Mesenchymal stem cell (in vitro differentiated cells and primary cell): Measurements from ENCODE around the gene CRYZ.
A peak's percentile ranks its signal among the peaks of the same experiment; 100 is the strongest.
"Not testable (repeated sequence)": the region's sequence is repeated elsewhere in the genome, so short reads cannot be mapped to it uniquely, and the experiment has no call there.

Experiments
- DNase-seq: peaks from one replicate; pipeline ENCODE4 v3.0.0-alpha.2; 2013
- H2AFZ ChIP-seq: one replicate; pipeline ENCODE4 v1.6.1; 2013; ENCODE audit warnings: low read depth, mild to moderate bottlenecking, control low read depth, inconsistent platforms, low read length, moderate library complexity
- H2AK5ac ChIP-seq: 2 replicates; pipeline ENCODE4 v1.6.1; 2013; ENCODE audit warnings: low read length, moderate library complexity, mild to moderate bottlenecking, inconsistent platforms; ENCODE audit not compliant: severe bottlenecking
- H2BK120ac ChIP-seq: one replicate; pipeline ENCODE4 v1.6.1; 2013; ENCODE audit warnings: low read depth, mild to moderate bottlenecking, inconsistent platforms, low read length, moderate library complexity
- H2BK12ac ChIP-seq, 2 experiments: one replicate each; pipeline ENCODE4 v1.6.1; 2013; ENCODE audit warnings: inconsistent platforms in 2 of 2, low read length in 2 of 2, mild to moderate bottlenecking in 2 of 2, moderate library complexity in 2 of 2, control low read depth in 1 of 2
- H2BK15ac ChIP-seq: one replicate; pipeline ENCODE4 v1.6.1; 2013; ENCODE audit warnings: mild to moderate bottlenecking, low read depth, inconsistent platforms; ENCODE audit not compliant: poor library complexity, severe bottlenecking
- H2BK5ac ChIP-seq: 2 replicates; pipeline ENCODE4 v1.6.1; 2013; ENCODE audit warnings: low read depth, mild to moderate bottlenecking, low read length, control low read depth, inconsistent platforms; ENCODE audit not compliant: poor library complexity, severe bottlenecking
- H3K14ac ChIP-seq, 2 experiments: one replicate each; pipeline ENCODE4 v1.6.1; 2013; ENCODE audit warnings: inconsistent platforms in 2 of 2, low read length in 2 of 2, control low read depth in 1 of 2, mild to moderate bottlenecking in 1 of 2, moderate library complexity in 1 of 2
- H3K18ac ChIP-seq, 2 experiments: one replicate each; pipeline ENCODE4 v1.6.1; 2013; ENCODE audit warnings: inconsistent platforms in 2 of 2, low read length in 2 of 2, control low read depth in 1 of 2, low read depth in 1 of 2, mild to moderate bottlenecking in 1 of 2
- H3K23ac ChIP-seq, 2 experiments: one replicate each; pipeline ENCODE4 v1.6.1; 2013; ENCODE audit warnings: inconsistent platforms in 2 of 2, low read length in 2 of 2, mild to moderate bottlenecking in 2 of 2, moderate library complexity in 2 of 2, control low read depth in 1 of 2
- H3K27ac ChIP-seq: 2 replicates; pipeline ENCODE4 v1.5.1; 2013; ENCODE audit warnings: mild to moderate bottlenecking, moderate library complexity, low read length, control low read depth, inconsistent platforms; ENCODE audit not compliant: poor library complexity, severe bottlenecking
- H3K27me3 ChIP-seq, 2 experiments: 2 replicates each; pipeline versions ENCODE4 v1.6.1 to v1.7.0; 2013; ENCODE audit warnings: low read length in 2 of 2, mild to moderate bottlenecking in 2 of 2, moderate library complexity in 2 of 2, control low read depth in 1 of 2, inconsistent platforms in 1 of 2; ENCODE audit not compliant: control insufficient read depth in 1 of 2, insufficient read depth in 1 of 2
- H3K36me3 ChIP-seq, 2 experiments: 2 replicates each; pipeline versions ENCODE4 v1.6.1 to v1.7.0; 2013; ENCODE audit warnings: low read length in 2 of 2, control low read depth in 1 of 2, inconsistent platforms in 1 of 2, low read depth in 1 of 2, mild to moderate bottlenecking in 1 of 2; ENCODE audit not compliant: insufficient read depth in 2 of 2, control insufficient read depth in 1 of 2
- H3K4ac ChIP-seq, 2 experiments: one replicate each; pipeline ENCODE4 v1.6.1; 2013; ENCODE audit warnings: inconsistent platforms in 2 of 2, low read length in 2 of 2, mild to moderate bottlenecking in 2 of 2, moderate library complexity in 2 of 2, control low read depth in 1 of 2, low read depth in 1 of 2
- H3K4me1 ChIP-seq: 2 replicates; pipeline ENCODE4 v1.6.1; 2013; ENCODE audit warnings: low read depth, low read length, control low read depth; ENCODE audit not compliant: control insufficient read depth, insufficient read depth
- H3K4me2 ChIP-seq: 2 replicates; pipeline ENCODE4 v1.6.1; 2013; ENCODE audit warnings: low read length, mild to moderate bottlenecking, inconsistent platforms; ENCODE audit not compliant: poor library complexity, severe bottlenecking
- H3K4me3 ChIP-seq, 2 experiments: 2 replicates each; pipeline versions ENCODE4 v1.5.1 to v1.7.0; 2013; ENCODE audit warnings: low read length in 2 of 2, mild to moderate bottlenecking in 2 of 2, control low read depth in 1 of 2, low read depth in 1 of 2; ENCODE audit not compliant: insufficient read depth in 1 of 2
- H3K79me1 ChIP-seq: replicated peaks from 2 replicates; pipeline ENCODE4 v1.6.1; 2013; ENCODE audit warnings: mild to moderate bottlenecking, control low read depth, low read length, inconsistent platforms; ENCODE audit not compliant: poor library complexity, severe bottlenecking
- H3K9ac ChIP-seq: 2 replicates; pipeline ENCODE4 v1.7.0; 2013; ENCODE audit warnings: mild to moderate bottlenecking, low read length, moderate library complexity
- H3K9me3 ChIP-seq: 2 replicates; pipeline ENCODE4 v1.7.0; 2013; ENCODE audit warnings: mild to moderate bottlenecking, low read length; ENCODE audit not compliant: control insufficient read depth
- H4K8ac ChIP-seq: one replicate; pipeline ENCODE4 v1.6.1; 2013; ENCODE audit warnings: inconsistent platforms, mild to moderate bottlenecking, low read length, moderate library complexity
- H4K91ac ChIP-seq: one replicate; pipeline ENCODE4 v1.6.1; 2013; ENCODE audit warnings: mild to moderate bottlenecking, low read length, inconsistent platforms
- WGBS: methylation state at CpG from one replicate; pipeline ENCODE4 v1.1.7; 2013; ENCODE audit warnings: mixed read lengths; 5-methylcytosine and 5-hydroxymethylcytosine counted together

The CRYZ gene

DNA sequence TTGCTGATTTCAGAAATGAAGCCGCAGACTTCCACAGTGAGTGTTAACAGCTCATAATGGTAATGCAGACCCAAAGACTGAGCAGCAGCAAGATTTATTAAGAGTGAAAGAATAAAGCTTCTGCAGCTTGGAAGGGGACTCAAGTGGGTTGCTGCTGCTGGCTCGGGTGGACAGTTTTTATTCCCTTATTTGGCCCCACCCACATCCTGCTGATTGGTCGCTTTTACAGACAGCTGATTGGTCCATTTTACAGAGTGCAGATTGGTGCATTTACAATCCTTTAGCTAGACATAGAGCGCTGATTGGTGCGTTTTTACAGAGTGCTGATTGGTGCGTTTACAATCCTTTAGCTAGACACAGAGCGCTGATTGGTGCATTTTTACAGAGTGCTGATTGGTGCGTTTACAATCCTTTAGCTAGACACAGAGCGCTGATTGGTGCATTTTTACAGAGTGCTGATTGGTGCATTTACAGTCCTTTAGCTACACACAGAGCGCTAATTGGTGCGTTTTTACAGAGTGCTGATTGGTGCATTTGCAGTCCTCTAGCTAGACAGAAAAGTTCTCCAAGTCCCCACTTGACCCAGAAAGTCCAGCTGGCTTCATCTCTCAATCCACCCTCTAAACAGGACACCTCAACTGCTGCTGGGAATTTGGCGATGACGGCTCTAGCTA lies 7.6 kb upstream of the CRYZ start:
- H3K18ac ChIP-seq, H3K4ac ChIP-seq, H3K27me3 ChIP-seq, H2BK15ac ChIP-seq, H2AFZ ChIP-seq, H2BK120ac ChIP-seq, H3K4me2 ChIP-seq, H4K91ac ChIP-seq, H3K4me1 ChIP-seq, H3K14ac ChIP-seq, H2BK5ac ChIP-seq, H3K27ac ChIP-seq, H3K79me1 ChIP-seq, H2AK5ac ChIP-seq, DNase-seq, H3K23ac ChIP-seq, H4K8ac ChIP-seq, H3K4me3 ChIP-seq, H2BK12ac ChIP-seq, H3K9ac ChIP-seq: not testable (repeated sequence)
- Histone ChIP-seq H3K9me3 (peaks cover 16% of the 10 kb centered on the region), H3K36me3 (peaks cover 7 to 84% of the 10 kb centered on the region in 2 experiments)
- 95% methylated on average over 10 of the region's 13 CpGs for WGBS

GRCh38 chr1:74737333-74737732 lies 4.5 kb upstream of the CRYZ start:
- no peak overlapping the region for H2BK15ac ChIP-seq
- no peak overlapping the region for H4K91ac ChIP-seq
- no peak overlapping the region for H3K27ac ChIP-seq
- H3K4me1 ChIP-seq: peaks cover 3% of the 10 kb centered on the region
- H3K4ac ChIP-seq: no peak overlapping the region
- H3K14ac ChIP-seq: no peak overlapping the region
- no peak overlapping the region for H3K9ac ChIP-seq
- no peak overlapping the region for H2BK12ac ChIP-seq
- H3K18ac ChIP-seq: no peak overlapping the region
- peaks cover 8% of the 10 kb centered on the region for H3K9me3 ChIP-seq
- no peak overlapping the region for H3K4me3 ChIP-seq
- H2AFZ ChIP-seq: no peak overlapping the region
- H3K23ac ChIP-seq: no peak overlapping the region
- no peak overlapping the region for H3K4me2 ChIP-seq
- no peak overlapping the region for H4K8ac ChIP-seq
- H3K79me1 ChIP-seq: peaks cover 6% of the 10 kb centered on the region
- H3K36me3 ChIP-seq: peaks cover 0 to 54% of the 10 kb centered on the region in 2 experiments
- 90% methylated on average over 4 of the region's 4 CpGs for WGBS
- no peak overlapping the region for H2AK5ac ChIP-seq
- H2BK120ac ChIP-seq: no peak overlapping the region
- H2BK5ac ChIP-seq: no peak overlapping the region
- no peak for DNase-seq
- no peaks in the 10 kb centered on the region for H3K27me3 ChIP-seq

GRCh38 chr1:74733604-74734484 lies 994 bp upstream of the CRYZ start:
- 69% methylated on average over 8 of the region's 11 CpGs for WGBS

More at GRCh38 chr1:74733604-74734484, 994 bp upstream of the CRYZ start:
- Histone ChIP-seq H3K9me3 (peaks cover 4% of the 10 kb centered on the region), H2BK120ac (no peak overlapping the region), H2BK5ac (no peak overlapping the region), H3K4me1 (peaks cover 7% of the 10 kb centered on the region), H3K4me3 (peak overlapping the region in 1 of 2 experiments; percentile 99), H4K91ac (no peak overlapping the region), H3K9ac (peak overlapping the region; percentile 99), H2AK5ac (no peak overlapping the region), H2AFZ (no peak overlapping the region), H3K4me2 (peak overlapping the region; percentile 59), H2BK12ac (no peak overlapping the region), H3K18ac (no peak overlapping the region), H3K27ac (peak overlapping the region; percentile 62), H4K8ac (no peak overlapping the region), H3K4ac (no peak overlapping the region), H3K23ac (no peak overlapping the region), H3K79me1 (peaks cover 3% of the 10 kb centered on the region), H3K36me3 (peaks cover 0 to 23% of the 10 kb centered on the region in 2 experiments), H2BK15ac (no peak overlapping the region), H3K27me3 (no peaks in the 10 kb centered on the region), H3K14ac (no peak overlapping the region)
- DNase-seq: peak; percentile 72
